GM12873 (cell line): ENCODE measurements around the gene RHO.

Experiments
- TF ChIP-seq, protein P1 (sequence below): IDR thresholded peaks from 2 replicates; pipeline ENCODE4 v1.5.1; 2012; ENCODE audit warnings: low read depth, mild to moderate bottlenecking, moderate library complexity, low read length, control low read depth; ENCODE audit not compliant: insufficient read depth; ENCODE audit errors: missing control alignments

RHO gene

DNA sequence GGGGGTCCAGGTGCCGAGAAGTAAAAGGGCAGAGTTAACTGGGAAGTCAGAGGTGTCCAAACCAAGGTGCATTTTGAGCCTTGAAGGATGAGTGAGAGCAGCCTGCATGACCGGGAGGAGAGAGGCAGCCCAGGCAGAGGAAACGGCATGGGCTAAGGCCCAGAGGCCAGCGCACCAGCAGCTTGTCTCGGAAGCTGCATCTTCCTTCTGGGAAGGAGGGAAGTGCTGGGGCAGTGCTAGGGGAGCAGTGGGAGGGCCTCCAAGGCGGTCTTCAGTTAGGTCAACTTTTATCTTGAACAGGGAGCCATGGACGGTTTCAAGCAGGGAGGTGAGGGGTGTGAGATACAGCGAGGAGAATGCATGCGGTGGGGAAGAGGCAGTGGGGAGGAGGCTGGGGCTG, 15.6 kb downstream of the RHO start:
- TF ChIP-seq, protein P1, sequence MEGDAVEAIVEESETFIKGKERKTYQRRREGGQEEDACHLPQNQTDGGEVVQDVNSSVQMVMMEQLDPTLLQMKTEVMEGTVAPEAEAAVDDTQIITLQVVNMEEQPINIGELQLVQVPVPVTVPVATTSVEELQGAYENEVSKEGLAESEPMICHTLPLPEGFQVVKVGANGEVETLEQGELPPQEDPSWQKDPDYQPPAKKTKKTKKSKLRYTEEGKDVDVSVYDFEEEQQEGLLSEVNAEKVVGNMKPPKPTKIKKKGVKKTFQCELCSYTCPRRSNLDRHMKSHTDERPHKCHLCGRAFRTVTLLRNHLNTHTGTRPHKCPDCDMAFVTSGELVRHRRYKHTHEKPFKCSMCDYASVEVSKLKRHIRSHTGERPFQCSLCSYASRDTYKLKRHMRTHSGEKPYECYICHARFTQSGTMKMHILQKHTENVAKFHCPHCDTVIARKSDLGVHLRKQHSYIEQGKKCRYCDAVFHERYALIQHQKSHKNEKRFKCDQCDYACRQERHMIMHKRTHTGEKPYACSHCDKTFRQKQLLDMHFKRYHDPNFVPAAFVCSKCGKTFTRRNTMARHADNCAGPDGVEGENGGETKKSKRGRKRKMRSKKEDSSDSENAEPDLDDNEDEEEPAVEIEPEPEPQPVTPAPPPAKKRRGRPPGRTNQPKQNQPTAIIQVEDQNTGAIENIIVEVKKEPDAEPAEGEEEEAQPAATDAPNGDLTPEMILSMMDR, result no peak

DNA sequence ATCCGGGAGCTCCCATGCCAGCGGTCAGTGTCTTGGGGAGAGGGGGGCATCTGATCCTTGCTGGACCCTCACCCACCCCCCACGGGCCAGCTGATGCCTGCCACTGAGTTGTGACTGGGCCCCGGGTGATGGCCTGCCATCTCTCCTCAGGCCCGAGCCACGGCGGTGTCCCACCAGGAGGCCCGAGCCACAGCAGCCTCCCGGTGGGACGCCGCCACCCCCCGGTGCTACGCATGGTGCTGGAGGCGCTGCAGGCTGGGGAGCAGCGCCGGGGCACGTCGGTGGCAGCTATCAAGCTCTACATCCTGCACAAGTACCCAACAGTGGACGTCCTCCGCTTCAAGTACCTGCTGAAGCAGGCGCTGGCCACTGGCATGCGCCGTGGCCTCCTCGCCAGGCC, 18.8 kb downstream of the RHO start:
- TF ChIP-seq, protein P1, result no peak

DNA sequence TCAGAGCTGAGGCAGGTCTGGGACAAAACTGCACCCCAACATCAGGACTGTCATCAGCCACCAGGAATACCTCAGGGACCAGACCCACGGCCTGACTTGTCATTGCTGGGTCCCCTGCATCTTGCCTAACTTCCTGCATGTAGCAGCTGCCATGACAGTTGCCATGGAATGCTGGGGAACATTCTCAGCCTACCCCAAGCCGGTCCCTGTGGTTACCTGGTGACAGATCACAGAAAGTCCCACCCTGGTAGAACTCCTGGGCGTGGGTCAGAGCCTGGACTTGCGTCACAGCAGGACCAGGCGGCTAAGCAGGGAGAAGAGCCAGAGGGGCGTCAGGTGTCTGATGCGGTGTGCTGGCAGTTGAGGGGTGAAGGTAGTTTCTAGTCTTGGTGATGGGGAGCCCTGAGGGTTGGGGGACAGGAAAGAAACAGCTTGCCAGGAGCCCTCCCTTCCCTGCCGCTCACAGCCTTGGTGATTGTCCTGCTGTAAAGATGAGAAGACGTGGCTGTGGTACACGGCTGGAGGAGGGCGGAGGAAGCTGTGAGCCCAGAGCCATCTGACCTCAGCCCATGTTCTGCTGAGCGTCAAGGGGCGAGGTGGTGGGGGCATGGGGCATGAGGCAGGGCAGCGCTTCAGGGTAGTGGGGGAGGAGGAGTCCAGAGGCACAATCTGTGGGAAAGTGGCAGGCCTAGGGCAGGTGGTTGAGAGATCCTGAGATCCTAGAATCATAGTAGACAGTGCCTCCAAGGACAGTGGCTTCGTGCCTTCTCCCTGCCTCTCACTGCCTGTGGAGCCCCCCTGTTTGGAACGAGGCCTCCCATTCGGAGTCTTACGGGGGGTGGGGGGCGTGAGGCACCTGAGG, 19.9 kb downstream of the RHO start:
- TF ChIP-seq, protein P1, result no peak

DNA sequence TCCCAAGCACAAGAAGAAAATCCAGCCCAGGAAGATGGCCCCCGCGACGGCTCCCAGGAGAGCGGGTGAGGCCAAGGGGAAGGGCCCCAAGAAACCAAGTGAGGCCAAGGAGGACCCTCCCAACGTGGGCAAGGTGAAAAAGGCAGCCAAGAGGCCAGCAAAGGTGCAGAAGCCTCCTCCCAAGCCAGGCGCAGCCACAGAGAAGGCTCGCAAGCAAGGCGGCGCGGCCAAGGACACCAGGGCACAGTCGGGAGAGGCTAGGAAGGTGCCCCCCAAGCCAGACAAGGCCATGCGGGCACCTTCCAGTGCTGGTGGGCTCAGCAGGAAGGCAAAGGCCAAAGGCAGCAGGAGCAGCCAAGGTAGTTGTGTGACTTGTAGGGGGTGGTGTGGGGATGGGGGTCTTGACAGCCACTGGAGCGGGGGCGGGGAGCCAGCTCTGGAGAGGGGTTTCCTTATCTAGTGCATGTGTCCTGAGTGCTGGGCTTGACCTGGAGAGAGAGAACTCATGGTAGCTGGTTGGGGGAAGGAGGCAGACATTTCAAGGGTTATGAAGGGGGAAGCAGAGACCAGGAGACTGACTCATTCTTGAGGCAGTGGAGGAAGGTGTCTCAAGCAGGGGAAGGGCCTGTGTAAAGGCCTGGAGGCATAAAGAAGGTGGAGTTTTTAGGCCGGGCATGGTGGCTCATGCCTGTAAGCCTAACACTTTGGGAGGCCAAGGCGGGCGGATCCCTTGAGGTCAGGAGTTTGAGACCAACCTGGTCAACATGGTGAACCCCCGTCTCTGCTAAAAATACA, 20.8 kb downstream of the RHO start:
- TF ChIP-seq, protein P1, result no peak

DNA sequence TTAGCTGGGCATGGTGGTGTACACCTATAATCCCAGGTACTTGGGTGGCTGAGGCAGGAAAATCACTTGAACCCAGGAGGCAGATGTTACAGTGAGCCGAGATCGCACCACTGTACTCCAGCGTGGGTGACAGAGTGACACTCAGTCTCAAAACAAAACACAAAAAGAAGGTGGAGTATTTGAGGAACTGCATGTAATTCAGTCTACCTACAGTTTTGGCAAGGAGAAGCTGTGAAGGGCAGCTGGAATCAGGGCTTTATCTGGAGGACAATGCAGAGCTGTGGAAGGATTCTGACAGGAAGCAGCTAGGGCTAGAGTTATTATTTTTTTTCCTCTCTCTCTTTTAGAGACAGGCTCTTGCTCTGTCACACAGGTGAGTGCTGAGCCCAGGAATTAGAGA, 21.4 kb downstream of the RHO start:
- TF ChIP-seq, protein P1, result no peak

DNA sequence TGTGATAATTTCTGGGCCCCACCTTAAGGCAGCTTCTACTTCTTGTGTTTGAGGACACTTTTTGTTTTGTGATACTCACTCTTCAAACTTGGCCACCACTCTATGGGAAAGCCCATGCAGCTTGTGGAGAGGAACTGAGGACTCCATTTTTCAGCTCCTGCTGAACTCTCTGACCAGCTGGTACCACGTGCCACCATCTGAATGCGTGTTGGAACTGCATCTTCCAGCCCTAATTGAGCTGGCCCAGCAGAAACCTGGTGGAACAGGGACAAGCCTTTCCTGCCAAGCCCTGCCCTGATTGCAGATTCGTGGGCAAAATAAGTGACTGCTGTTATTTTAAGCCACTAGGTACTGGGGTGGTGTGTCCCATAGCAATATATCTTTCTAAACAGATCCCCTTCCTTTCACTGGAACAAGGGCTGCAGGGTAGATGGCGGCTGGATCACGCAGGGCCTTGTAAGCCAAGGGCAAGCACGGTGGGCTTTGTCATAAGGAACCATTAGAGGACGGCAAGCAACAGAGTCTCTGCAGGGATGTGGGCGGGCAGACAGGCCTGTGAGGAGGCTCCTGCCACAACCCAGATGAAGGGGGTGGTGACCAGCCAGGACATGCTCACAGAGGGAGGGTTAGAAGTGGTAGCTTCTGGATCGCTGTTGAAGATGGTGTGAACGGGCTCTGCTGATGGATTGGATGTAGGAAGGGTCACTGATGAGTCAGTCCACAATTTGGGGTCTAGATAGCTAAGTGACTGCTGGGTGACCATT, 24.0 kb downstream of the RHO start:
- TF ChIP-seq, protein P1, result no peak

DNA sequence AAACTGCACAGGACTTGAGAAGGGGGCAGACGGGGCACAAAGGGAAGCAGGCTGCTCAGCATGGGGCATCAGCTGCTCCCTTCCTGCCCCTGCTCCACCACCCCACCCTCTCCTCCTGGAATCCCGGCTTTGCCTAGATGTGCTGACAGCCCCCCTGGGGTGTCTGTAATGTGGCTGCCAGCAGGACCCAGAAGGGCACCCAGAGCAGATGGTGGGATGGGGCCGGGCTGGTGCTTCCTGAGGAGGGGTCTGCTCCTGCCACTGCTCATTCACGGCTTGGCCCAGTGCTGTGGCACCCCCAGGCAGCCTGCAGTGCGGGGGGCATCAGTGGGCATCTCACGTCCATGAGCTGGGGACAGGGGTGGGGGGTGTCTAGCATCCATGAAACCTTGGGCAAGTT, 24.7 kb downstream of the RHO start:
- TF ChIP-seq, protein P1, result no peak
